GM18517 (cell line): ENCODE measurements around the gene PPP1R2.
"Not testable (repeated sequence)": the region's sequence is repeated elsewhere in the genome, so short reads cannot be mapped to it uniquely, and the experiment has no call there.

Source experiments
- ATAC-seq: cut with Tn5 transposase; IDR thresholded peaks from one replicate; pipeline ENCODE4 v1.9.1; 2021; ENCODE audit warnings: mild to moderate bottlenecking, moderate library complexity; ENCODE audit not compliant: unreplicated experiment

The PPP1R2 gene

DNA sequence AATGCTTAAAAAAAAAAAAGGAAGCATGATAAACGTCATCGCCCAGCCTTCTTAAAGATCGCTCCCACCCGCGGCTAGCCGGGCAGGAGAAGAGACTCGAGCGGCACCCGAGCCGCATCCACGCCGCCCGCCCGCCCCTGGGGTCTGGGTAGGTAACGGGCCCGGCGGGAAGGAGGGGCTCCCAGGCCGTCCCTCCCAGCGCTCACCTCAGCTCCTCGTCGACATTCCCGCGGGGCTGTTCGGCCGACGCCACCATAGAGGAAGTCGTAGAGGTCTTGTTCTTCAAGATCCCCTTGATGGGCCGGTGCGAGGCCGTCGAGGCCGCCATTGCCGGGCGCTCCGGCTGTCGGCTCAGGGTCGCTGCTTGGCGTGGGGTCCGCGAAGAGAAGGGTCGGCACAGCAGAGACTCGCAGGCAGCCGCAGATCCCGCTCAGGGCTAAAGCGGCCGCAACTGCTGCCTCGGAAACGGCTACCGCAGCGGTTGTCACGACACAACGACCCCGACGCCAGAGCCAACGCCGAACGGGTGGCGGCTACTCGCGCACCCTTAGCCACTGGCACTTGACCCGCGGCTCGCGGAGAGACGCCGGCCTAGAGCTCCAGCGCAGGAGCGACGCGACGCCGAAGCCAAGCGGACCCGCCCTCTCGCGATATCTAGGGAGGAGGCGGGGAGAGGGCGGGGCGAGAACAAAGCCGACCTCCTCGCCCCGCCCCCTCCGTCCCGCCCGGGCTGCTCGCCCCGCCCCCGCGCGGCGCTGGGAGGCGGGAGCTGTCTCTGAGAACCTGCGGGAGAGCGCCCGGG lies at the start of gene PPP1R2:
Gene PPP1R2 (minus strand): TSS at position 628 of the 802 bp plus-strand sequence. CDS start 300 bp downstream, at position 328.
- peak; percentile 58 for ATAC-seq

GRCh38 chr3:195591852-195592251 lies 48.7 kb upstream of the PPP1R2 start:
- no peak for ATAC-seq

GRCh38 chr3:195591220-195591619 lies 48.1 kb upstream of the PPP1R2 start:
- no peak for ATAC-seq

DNA sequence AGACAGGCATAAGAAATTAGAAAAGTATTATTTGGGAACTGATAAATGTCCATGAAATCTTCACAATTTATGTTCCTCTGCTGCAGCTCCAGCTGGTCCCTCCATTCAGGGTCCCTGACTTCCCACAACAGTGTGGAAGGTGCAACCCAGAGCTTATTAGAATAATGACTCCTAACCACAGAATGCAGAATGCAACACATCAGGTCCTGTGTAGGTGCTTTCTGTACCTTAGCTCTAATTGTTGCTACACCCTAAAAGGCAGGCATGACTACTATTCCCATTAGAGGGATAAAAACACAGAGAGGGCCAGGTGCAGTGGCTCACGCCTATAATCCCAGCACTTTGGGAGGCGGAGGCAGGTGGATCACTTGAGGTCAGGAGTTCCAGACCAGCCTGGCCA lies 47.3 kb upstream of the PPP1R2 start:
- not testable (repeated sequence) for ATAC-seq

DNA sequence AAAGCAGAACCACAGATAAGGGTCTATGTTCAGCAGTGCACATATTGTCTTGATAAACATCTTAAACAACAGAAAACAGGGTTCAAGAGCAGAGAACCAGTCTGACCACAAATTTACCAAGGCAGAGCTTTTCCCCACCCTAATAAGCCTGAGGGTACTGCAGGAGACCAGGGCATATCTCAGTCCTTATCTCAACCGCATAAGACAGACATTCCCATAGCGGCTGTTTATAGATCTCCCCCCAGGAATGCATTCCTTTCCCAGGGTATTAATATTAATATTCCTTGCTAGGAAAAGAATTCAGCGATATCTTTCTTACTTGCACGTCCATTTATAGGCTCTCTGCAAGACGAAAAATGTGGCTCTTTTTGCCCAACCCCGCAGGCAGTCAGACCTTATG lies 46.7 kb upstream of the PPP1R2 start:
- not testable (repeated sequence) for ATAC-seq

GRCh38 chr3:195587824-195588223 lies 44.7 kb upstream of the PPP1R2 start:
- no peak for ATAC-seq

DNA sequence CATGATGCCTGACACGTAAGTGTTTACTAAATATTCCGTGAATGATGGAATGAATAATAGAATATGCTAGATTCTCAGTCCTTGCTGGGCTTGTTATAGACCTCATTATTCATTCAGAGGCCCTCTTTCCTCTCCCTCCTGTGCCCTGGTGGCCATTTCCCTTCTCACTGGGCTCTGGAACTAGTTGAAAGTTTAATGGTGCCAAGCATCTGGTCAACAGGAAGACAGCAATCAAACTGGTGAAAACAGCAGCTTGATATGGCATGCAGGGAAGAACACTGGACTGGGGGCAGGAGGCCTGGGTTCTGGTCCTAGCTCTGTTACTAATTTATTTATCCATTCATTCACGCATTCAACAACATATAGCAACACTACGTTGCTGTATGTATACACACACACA lies 44.3 kb upstream of the PPP1R2 start:
- ATAC-seq, result no peak

GRCh38 chr3:195584543-195584870 lies 41.4 kb upstream of the PPP1R2 start:
- no peak for ATAC-seq

DNA sequence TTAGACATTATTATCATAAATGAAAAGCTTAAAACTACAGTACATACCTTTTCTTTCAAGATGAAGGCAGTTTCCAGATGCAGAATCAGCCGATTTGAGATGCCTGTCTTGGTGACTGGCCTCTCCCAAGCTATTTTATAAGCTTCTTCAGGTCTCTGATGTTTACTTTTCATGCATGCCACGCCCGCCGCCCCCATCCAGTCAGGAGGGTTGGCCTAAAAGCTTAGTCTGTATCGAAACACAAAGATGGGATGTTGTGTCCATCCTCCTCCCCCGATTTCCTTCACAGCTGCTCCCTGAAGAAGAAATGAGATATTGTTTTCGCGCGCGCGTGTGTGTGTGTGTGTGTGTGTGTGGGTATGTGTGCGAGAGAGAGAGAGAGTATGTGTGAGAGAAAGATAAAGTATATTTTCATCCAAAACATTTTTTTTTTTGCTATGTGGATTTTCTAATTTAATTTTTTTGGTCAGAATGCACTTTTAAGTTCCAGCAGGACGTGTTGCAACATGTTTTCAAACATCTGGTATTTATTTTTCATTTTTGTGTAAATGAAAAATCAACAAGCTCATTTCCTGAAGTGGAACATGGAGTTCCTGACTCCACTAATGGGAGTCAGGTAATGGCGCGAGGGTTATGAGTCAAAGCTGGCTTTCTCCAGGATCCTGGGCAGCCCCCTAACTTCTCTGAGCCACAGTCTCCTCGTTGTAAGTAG lies 40.9 kb upstream of the PPP1R2 start, which contains the start of gene APOD:
Gene APOD (minus strand): TSS at position 110 of the 712 bp plus-strand sequence. CDS start 4,479 bp downstream, outside the sequence.
- ATAC-seq, result no peak

DNA sequence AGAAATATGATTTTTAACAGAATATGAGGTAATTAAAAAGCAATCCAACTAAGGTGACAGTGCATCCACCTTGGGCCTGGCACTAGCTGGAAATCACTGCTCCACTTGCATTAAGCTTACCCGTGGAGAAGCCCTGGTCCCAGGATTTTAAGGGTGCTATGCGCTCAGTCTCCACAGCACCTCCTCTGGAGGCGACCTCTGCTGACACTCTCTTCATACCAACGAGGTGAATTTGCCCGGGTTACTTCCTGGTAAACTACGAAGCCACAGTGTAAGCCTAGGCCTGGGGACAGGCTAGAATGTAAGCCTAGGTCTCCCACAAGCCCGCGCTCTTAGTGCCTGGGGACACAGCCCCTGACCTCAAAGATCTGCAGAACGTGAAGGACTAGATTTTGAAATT lies 39.8 kb upstream of the PPP1R2 start:
- ATAC-seq, result no peak

DNA sequence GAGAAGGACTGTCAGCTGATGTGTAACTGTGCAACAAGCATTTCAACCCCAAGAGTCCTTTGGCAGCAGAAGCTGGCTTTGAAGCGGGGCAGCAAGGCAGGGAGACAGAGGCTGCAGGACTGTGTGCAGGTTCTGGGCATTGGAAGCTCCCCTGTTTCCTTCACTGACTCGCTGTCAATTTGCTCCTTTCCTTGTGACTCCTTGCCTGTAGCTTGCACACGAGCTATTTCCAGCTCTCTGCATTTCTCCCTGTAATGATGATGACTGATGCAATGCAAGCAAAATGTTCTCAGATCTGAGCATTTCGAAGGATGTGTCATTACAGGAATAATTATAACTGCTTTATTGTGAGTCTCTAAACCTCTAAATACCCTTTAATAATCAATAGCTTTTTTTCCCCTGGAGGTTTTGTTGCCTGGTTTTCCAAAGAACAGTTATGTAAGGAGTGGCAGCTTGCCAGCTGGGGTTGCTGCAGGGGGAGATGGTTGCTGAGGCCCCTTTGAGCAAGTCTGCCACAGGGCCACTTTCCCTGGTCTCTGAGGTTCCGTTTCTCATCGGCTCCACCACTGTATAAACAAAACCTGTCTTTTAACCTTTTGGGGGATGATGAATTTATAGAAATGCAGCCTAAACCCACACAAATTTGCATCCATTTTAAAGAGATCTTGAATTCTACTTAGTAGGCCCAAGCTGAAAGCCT lies 37.8 kb upstream of the PPP1R2 start:
- no peak for ATAC-seq

DNA sequence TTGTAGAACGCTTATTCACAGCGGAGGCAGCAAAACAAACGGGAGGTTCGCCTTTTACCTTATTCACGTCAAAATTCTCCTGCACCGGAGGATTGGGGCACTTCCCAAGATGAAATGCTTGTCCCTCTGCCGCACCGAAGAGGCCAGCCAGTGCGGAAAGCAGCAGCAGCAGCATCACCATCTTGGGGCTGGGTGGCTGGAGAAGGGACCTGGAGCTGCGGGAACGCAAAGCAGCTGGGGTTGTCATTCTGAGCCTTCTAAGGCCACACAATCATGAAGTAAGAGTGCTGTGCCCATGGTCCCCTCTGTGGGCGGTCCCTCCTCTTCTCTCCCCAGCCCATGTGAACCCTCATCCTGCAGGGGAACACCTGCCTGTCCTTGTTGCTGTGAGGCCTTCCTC lies 36.2 kb upstream of the PPP1R2 start:
- ATAC-seq, result no peak

DNA sequence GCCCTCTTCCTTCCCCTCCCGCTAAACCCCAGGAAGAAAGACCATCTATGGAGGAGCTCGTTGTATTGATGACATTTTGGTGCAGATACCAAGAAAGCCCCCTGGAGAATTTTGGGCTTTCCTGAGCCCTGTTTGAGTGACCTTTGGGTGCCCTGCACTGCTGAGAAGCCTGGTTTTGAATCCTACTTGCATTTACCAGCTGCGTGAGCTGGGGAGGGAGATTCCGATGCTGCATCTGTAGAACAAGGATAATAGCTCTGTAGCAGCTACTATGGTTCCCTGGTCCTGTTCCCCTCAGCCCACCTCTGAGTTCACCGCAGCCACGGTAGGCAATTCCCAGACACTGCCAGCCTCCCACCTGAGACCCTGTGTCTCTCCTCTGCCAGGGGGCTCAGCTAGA lies 35.4 kb upstream of the PPP1R2 start:
- ATAC-seq, result no peak

- ATAC-seq, result no peak
These were observed 34.6 kb upstream of the PPP1R2 start for GRCh38 chr3:195577645-195578177.

DNA sequence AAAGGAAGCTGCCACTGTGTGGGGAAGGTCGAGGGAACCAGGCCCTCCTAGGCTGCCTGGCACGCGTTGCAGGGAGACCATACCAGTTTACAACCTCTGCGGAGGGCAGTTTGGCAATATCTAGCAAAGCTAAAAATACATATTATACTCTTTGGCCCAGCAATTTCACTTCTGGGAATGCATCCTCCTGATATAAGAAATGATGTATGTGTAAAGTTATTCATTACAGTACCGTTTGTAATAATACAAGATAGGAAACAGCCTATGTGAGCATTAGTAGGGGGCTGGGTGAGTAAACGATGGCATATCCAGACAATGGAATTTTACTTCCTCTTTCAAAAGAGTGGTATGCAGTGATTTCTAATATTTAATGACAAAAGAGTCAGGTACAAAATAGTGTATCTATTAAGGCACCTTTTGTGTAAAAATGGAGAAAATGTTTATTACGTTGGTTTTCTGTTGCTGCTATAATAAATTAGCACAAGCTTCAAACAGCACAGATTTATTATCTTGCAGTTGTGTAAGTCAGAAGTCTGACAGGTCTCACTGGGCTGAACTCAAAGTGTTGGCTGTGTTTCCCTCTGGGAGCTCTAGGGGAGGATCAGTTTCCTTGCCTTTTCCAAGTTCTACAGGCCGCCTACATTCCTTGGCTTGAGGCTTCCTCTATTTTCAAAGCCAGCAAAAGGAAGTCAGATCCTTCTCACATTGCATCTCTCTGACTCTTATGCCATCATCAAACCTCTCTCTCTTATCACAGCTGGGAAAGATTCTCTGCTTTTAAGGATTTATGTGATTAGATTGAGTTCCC lies 31.6 kb upstream of the PPP1R2 start:
- ATAC-seq, result no peak

DNA sequence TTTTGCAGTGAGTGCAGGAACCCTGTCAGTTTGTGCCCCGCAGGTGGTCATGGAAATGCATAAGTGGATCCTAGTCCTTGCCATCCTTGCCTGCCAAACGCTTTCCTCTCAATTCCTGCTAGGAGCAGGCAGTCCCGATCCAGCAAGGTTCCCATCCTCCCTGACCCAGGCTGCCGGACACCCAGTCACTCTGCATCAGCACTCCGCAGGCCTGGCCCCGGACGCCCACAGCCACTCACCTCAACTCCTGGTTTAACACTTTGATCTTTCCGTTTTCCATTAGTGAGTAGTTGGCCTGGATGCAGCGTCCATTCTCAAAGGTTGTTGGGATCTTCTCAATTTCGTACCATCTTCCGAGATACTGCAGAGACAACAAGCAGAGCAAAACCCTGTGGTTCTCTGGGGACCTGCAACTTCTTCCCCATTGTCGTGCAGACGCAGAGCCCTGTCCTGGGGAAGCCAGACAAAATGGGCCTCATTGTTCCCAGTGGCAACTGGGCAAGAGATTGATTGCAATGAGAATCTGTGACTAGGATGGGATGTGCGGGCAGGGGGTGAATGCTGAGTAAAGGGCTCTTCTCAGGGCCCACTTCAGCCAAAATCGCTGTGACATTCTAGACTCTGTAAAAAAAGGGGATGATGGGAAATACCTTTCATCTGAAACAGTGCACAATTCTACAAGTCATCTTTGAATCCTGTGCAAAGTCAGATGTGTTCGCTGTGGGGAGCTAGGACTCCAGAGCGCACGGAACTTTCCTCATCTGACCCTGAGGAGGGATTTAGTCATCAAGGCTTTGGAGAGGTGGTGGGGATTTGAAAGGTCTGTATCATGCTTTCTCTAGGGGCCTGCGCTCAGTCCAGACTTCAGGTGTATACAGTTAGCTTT lies 30.7 kb upstream of the PPP1R2 start:
- ATAC-seq, result no peak

- ATAC-seq, result no peak
These were observed 28.2 kb upstream of the PPP1R2 start for GRCh38 chr3:195571361-195571760.

GRCh38 chr3:195570912-195571311 lies 27.8 kb upstream of the PPP1R2 start:
- no peak for ATAC-seq

DNA sequence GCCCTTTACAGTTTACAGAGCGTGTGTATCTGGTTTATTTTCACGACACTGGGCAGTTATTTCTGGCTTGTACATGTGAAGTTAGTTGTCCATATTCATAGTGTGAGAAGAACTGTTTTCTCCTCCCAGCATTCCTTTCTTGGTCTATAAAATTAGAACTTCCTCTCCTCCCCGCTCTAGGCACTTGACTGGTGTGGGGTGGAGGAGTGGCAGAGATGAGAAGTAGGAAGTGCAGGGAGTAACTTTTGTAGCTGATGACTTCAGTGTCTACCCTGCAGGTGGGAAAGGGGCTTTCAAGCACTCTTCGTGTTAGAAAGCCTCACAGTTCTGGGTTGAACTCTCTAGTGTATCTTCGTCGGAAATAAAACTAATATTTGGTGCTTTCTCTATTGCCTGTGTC lies 27.2 kb upstream of the PPP1R2 start:
- no peak for ATAC-seq

GRCh38 chr3:195568630-195569029 lies 25.5 kb upstream of the PPP1R2 start:
- ATAC-seq, result no peak
